Stimulated activated CD8-positive, alpha-beta memory T cell treated with anti-CD3 and anti-CD28 coated beads, Interleukin-4, amount 100 ng/mL, for 24 hours (primary cell): ENCODE measurements around the gene CNNM1.

ENCODE experiments used
- DNase-seq: peaks from one replicate; pipeline ENCODE4 v3.0.0-alpha.2; 2020; ENCODE audit warnings: low read depth

The CNNM1 gene

GRCh38 chr10:99329304-99329553, at the start of gene CNNM1:
CNNM1 (plus strand) TSS chr10:99329356; CDS start chr10:99329388, 32 bp downstream.
- no peak for DNase-seq

- DNase-seq = no peak
These were observed 49.5 kb upstream of the CNNM1 start for GRCh38 chr10:99279626-99280111.

- DNase-seq = no peak
These were observed 48.7 kb upstream of the CNNM1 start for GRCh38 chr10:99280472-99280871.

GRCh38 chr10:99285881-99286280, 43.3 kb upstream of the CNNM1 start:
- no peak for DNase-seq

- no peak for DNase-seq
These were observed 38.9 kb upstream of the CNNM1 start for GRCh38 chr10:99290306-99290705.

GRCh38 chr10:99292159-99292558, 37.0 kb upstream of the CNNM1 start:
- DNase-seq = no peak

GRCh38 chr10:99296605-99297004, 32.6 kb upstream of the CNNM1 start:
- DNase-seq = no peak

- no peak for DNase-seq
These were observed 32.1 kb upstream of the CNNM1 start for GRCh38 chr10:99297033-99297432.

- DNase-seq = no peak
These were observed 25.0 kb upstream of the CNNM1 start for GRCh38 chr10:99303899-99304861.

- DNase-seq = no peak
These were observed 24.3 kb upstream of the CNNM1 start for GRCh38 chr10:99304862-99305229.

- no peak for DNase-seq
These were observed 16.7 kb upstream of the CNNM1 start for GRCh38 chr10:99312501-99312900.

GRCh38 chr10:99315853-99316252, 13.3 kb upstream of the CNNM1 start:
- DNase-seq = no peak

GRCh38 chr10:99316374-99316773, 12.8 kb upstream of the CNNM1 start:
- no peak for DNase-seq

- no peak for DNase-seq
These were observed 11.1 kb upstream of the CNNM1 start for GRCh38 chr10:99318048-99318447.

GRCh38 chr10:99318475-99318874, 10.7 kb upstream of the CNNM1 start:
- DNase-seq = no peak

- DNase-seq = no peak
These were observed 3.9 kb upstream of the CNNM1 start for GRCh38 chr10:99325281-99325680.

- DNase-seq = no peak
These were observed 2.3 kb upstream of the CNNM1 start for GRCh38 chr10:99326871-99327270.

- no peak for DNase-seq
These were observed 415 bp upstream of the CNNM1 start for GRCh38 chr10:99328579-99329303.

GRCh38 chr10:99329554-99330346, 594 bp downstream of the CNNM1 start:
- no peak for DNase-seq

GRCh38 chr10:99330347-99330924, 1.3 kb downstream of the CNNM1 start:
- no peak for DNase-seq

- no peak for DNase-seq
These were observed 2.1 kb downstream of the CNNM1 start for GRCh38 chr10:99331207-99331803.

- no peak for DNase-seq
These were observed 8.2 kb downstream of the CNNM1 start for GRCh38 chr10:99337311-99337811.
